DLD1 (cell line): Measurements from ENCODE around the gene SPATA6L.

Experiments
- in situ Hi-C: cut with HindIII; loops from 2 replicates; pipeline ENCODE4 v1.10.0; 2017; ENCODE audit warnings: low sequenced_read_pairs

SPATA6L gene

GRCh38 chr9:4558371-4558998, 107.8 kb downstream of the SPATA6L start:
- in situ Hi-C loops, result no loop called here

DNA sequence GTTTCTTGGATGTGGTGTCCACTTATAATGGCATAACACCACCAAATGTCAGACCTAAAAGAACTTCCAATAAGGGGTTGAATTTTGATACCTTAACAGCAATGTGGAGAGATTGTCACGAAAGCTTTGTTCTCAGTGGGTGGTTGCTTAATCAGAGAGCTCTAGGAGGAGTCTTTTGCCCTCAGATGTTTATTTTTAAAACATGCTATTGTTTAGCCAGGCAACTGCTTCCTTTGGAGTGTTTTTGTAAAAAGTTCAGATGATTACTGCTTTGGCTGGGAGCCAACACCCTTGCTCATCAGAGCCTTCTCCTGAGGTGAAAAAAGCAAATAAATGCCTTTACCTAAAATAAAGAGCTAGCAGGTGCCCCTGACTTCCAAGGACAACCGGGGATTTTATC, 111.0 kb downstream of the SPATA6L start:
- in situ Hi-C loops, result no loop called here

DNA sequence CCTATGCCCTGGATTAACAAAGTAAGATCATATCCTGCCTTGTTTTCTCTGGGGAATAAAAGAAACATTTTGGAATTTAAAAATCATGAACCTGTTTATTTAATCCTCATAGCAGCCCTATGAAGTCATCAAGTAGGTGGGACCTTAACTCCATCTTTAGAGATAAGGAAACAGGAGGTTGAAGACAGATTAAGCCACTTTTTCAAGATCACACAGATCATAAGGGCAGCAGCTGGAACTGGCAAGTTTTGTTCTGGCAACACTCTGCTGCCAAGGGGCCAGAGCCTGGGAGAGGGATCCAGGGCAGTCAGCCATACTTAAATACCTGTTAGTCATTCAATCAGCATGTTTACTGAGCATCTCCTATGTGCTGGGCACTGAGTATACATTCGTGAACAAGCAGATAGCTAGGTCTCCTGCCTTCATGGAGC, 112.3 kb downstream of the SPATA6L start:
- in situ Hi-C loops, result no loop called here

GRCh38 chr9:4550777-4551484, 115.3 kb downstream of the SPATA6L start:
- in situ Hi-C loops, result no loop called here

- in situ Hi-C loops, result loop anchor here (5.0 to 10.0 kb wide), 2 partner anchors 53 to 75 kb away; no protein-coding TSS in a partner anchor
Observed at GRCh38 chr9:4549751-4550295, 116.5 kb downstream of the SPATA6L start.

DNA sequence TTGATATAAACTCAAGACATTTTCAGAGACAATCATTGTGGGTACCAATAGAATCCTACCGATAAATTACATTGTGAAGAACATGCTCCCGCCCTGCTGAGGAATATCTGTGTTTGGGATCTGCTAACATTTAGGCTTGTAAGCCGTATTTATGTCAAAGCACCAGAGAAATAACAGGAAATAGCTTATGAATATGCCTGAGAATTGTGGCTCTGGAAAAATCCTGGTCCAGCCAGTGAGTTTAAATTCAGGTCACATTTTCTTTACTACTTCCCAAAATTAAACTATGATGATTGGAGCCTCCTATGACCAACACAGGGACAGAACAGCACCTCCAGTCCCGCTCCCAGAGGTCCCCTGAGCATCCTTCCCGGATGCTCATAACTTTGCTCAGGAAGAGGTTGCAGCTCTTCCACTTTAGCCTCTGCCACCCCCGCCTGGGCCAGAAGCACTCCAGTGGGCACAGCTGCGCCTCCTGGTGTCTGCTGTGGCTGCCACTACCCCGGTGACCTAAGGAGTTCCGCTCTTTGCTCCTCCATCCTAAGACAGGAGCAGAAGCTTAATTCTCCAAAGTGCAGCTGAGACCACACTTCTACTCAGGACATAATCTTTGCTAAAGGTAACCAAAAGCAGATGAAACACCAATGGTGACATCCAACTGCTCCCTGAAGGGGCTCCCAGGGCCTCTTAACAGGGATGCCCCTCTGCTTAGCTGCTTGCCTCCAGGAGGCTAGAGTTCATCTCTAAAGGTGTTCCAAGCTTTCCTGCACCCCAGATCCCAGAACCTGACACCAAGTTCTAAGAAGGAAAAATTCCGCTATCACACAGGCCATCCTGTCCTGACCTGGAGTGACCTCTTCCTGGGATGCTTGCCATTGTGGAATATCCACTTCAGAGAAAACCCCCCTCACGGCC, 117.2 kb downstream of the SPATA6L start:
- in situ Hi-C loops, result loop anchor here (5.0 to 10.0 kb wide), 2 partner anchors 52 to 76 kb away; no protein-coding TSS in a partner anchor
